Panc1 (cell line): ENCODE measurements around the gene STIP1.

ENCODE experiments used
- POLR2AphosphoS5 ChIP-seq: IDR thresholded peaks from 2 replicates; pipeline ENCODE4 v1.6.1; 2012; ENCODE audit warnings: mild to moderate bottlenecking, low read depth, low read length, moderate library complexity
- SIN3A ChIP-seq: IDR thresholded peaks from 2 replicates; pipeline ENCODE4 v1.6.1; 2012; ENCODE audit warnings: low read depth, mild to moderate bottlenecking, low read length, moderate library complexity, borderline replicate concordance; ENCODE audit not compliant: insufficient read depth
- TCF7L2 ChIP-seq: IDR thresholded peaks from 2 replicates; pipeline ENCODE4 v1.6.1; 2011; ENCODE audit warnings: mild to moderate bottlenecking, low read depth, low read length, inconsistent platforms
- TF ChIP-seq, protein P1 (sequence below): fragments of 450-650 bp; IDR thresholded peaks from 2 replicates; pipeline ENCODE4 v1.5.1; 2017; ENCODE audit warnings: mild to moderate bottlenecking

GRCh38 chr11:64227405-64227956, 41.5 kb downstream of the STIP1 start:
- TF ChIP-seq, protein P1, sequence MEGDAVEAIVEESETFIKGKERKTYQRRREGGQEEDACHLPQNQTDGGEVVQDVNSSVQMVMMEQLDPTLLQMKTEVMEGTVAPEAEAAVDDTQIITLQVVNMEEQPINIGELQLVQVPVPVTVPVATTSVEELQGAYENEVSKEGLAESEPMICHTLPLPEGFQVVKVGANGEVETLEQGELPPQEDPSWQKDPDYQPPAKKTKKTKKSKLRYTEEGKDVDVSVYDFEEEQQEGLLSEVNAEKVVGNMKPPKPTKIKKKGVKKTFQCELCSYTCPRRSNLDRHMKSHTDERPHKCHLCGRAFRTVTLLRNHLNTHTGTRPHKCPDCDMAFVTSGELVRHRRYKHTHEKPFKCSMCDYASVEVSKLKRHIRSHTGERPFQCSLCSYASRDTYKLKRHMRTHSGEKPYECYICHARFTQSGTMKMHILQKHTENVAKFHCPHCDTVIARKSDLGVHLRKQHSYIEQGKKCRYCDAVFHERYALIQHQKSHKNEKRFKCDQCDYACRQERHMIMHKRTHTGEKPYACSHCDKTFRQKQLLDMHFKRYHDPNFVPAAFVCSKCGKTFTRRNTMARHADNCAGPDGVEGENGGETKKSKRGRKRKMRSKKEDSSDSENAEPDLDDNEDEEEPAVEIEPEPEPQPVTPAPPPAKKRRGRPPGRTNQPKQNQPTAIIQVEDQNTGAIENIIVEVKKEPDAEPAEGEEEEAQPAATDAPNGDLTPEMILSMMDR = no peak
- TF ChIP-seq POLR2AphosphoS5 (no peak), TCF7L2 (no peak), SIN3A (no peak)
